G401 (cell line): ENCODE results near the gene MPST. TPM values are rescaled to one million over a fixed set of nuclear protein-coding genes. Genes with fewer than 3 reads are reported as not detected.
A peak's percentile ranks its signal among the peaks of the same experiment; 100 is the strongest.

ENCODE experiments used
- DNase-seq: peaks from one replicate; pipeline ENCODE4 v3.0.0-alpha.2; 2015; ENCODE audit warnings: low spot score
- in situ Hi-C: cut with HindIII; loops from 2 replicates; pipeline ENCODE4 v1.10.0; 2016; ENCODE audit warnings: low sequenced_read_pairs, mixed read lengths
- total RNA-seq: library from RNA; depleted of rRNA; stranded (reverse); fragments of >200 nt; shearing (Covaris generic); gene quantifications from 2 replicates; pipeline ENCODE4 v1.2.3, GENCODE V29; 2014

The MPST gene
- total RNA-seq, 1 experiment from 2014 or later, result 177 TPM

DNA sequence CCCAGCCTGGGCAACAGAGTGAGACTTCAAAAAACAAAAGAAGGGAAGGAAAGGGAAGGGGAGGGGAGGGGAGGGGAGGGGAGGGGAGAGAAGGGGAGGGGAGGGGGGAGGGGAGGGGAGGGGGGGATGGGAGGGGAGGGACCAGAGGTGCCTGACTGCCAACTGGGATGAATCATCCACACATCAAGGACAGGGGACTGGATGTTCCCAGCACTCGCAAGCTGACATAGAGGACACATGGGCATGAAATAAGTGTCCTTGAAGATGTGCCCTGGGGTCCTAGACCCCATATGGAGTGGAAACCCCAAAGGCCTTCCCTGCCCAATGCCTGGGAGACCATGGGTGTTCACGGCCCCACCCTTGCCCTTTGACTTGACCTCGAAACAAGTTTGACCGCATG is 20.1 kb upstream of the MPST start:
- no peak for DNase-seq
- in situ Hi-C loops, result no loop called here

GRCh38 chr22:37000676-37001534 is 18.6 kb upstream of the MPST start:
- in situ Hi-C loops, result no loop called here
- DNase-seq, result no peak

GRCh38 chr22:37001826-37002225 is 17.7 kb upstream of the MPST start:
- in situ Hi-C loops, result no loop called here
- DNase-seq, result no peak

GRCh38 chr22:37002633-37003032 is 16.9 kb upstream of the MPST start:
- in situ Hi-C loops, result no loop called here
- DNase-seq, result no peak

- in situ Hi-C loops, result no loop called here
- no peak for DNase-seq
Measured at GRCh38 chr22:37007651-37008050, 11.9 kb upstream of the MPST start.

- no peak for DNase-seq
- in situ Hi-C loops, result no loop called here
Measured at GRCh38 chr22:37008365-37008764, 11.2 kb upstream of the MPST start.

DNA sequence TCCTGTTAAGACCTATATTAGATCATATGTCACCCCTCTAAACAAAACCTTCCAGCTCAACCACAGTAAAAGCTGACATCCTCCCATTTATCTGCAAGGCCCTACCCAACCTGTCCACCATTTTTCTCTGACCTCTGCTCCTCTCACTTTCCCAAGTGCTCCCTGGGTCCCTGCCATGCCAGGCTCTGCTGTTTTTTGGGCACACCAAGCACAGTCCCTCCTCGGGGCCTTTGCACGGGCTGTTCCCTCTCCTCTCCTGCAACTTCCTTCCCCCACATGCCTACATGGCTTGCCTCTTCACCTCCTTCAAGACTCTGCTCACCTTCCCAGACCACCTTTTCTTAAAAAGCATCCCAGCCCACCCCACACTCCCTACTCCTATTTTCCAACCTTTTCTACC is 10.1 kb upstream of the MPST start:
- in situ Hi-C loops, result no loop called here
- no peak for DNase-seq

GRCh38 chr22:37010174-37010573 is 9.4 kb upstream of the MPST start:
- in situ Hi-C loops, result no loop called here
- DNase-seq, result no peak

GRCh38 chr22:37010976-37011375 is 8.6 kb upstream of the MPST start:
- DNase-seq, result no peak
- in situ Hi-C loops, result no loop called here

DNA sequence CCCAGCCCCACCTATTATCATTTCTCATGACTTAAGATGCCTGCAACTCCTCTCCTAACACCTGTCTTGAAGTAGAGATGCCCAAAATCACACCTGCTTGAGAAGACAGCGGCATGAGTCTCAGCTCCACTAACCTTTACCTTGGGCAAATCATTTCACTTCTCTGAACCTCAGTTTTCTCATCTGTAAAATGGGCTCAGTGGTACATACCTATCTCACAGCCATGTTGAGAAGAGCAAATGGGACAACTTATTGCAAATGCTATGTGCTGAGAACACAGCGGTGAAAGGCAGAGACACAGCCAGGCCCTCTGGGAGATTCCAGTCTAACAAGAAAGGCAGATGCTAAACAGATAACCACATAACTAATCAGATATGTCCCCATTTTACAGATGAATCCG is 8.1 kb upstream of the MPST start:
- in situ Hi-C loops, result no loop called here
- DNase-seq, result no peak

GRCh38 chr22:37012262-37012904 is 7.2 kb upstream of the MPST start:
- DNase-seq, result peak; percentile 19
- in situ Hi-C loops, result no loop called here

DNA sequence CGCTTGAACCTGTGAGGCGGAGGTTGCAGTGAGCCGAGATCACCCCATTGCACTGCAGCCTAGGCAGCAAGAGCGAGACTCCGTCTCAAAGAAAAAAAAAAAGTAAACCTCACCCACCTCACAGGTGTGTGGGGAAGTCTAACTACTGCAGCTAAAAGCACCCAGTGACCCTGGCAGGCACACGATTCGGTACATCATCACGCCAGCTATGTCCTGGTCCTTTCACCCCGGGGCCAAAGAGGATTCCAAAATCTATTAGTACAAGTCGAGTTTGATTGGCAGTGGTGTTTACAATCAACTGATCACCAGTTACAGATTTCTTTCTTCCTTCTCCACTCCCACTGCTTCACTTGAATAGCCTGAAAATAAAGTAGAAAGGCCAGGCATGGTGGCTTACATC is 6.6 kb upstream of the MPST start:
- DNase-seq, result no peak
- in situ Hi-C loops, result no loop called here

GRCh38 chr22:37014415-37014806 is 5.1 kb upstream of the MPST start:
- no peak for DNase-seq
- in situ Hi-C loops, result no loop called here

DNA sequence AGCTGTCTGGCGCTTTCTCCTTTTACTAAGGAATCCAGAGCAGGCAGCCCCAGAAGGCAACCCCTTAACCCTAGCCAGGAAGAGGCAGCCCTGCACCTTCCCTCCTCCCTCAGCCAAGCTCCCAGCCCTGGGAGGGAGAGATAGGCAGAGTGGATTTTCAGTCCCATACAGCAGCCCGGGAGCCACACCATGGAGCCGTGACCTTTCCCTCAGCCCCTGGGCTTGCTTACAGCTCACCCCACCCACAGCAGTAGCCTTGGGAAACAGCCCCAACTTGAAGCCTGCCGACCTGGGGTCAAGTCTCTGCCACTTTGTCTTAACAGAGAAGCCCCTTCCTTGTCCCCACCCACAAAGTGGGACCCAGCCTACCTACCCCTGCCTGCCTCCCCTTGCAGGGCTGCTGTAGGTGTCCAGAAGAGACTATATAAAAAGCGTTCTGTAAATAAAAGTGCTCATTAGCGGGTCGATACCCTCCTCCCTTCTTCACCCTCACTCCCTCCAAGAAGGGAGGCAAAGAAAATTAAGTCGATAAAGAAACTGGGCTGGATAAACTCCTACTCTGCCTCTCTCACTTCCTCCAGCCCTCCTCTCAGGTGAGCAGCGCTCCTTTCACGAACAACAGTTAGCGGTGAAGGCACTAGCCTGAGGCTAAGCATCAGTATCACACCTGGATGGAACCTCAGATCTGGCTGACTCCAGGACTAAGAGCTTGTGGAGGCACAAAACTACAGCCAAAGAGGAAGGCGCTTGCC is 4.5 kb upstream of the MPST start:
- in situ Hi-C loops, result no loop called here
- no peak for DNase-seq

GRCh38 chr22:37015587-37015878 is 4.0 kb upstream of the MPST start:
- in situ Hi-C loops, result no loop called here
- DNase-seq, result no peak

DNA sequence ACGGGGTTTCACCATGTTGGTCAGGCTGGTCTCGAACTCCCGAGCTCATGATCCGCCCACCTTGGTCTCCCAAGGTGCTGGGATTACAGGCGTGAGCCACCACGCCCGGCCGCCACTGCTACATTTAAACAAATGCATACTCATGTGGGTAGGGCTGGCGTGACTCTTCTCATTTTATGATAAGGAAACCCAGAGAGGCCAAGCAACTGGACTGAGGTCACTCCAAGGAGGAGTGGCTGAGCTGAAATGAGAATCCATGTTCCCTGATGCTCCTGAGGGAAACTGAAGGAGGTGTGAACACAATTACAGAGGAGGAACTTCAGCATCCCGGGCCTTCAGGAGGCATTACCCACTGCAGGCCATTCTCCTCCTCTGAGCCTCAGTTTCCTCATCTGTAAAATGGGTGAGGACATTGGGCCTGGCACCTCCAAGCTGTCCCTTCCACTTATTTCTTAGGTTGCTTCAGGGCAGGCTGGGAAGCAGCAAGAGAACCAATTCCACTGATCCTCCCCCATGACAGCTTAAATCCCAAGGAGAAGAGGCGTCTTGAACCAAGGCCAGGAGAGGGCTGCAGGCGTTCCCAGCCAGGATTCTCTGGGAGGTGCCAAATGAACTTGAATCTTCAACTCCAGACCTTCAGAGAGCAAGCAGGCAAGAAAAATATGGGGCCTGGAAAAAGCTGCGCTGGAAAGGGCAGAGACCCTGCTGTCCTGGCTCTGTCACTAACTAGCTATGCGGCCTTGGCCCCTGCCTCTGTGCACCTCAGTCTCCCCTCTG is 3.2 kb upstream of the MPST start:
- no peak for DNase-seq
- in situ Hi-C loops, result no loop called here

GRCh38 chr22:37017356-37017755 is 2.2 kb upstream of the MPST start:
- DNase-seq, result no peak
- in situ Hi-C loops, result no loop called here

DNA sequence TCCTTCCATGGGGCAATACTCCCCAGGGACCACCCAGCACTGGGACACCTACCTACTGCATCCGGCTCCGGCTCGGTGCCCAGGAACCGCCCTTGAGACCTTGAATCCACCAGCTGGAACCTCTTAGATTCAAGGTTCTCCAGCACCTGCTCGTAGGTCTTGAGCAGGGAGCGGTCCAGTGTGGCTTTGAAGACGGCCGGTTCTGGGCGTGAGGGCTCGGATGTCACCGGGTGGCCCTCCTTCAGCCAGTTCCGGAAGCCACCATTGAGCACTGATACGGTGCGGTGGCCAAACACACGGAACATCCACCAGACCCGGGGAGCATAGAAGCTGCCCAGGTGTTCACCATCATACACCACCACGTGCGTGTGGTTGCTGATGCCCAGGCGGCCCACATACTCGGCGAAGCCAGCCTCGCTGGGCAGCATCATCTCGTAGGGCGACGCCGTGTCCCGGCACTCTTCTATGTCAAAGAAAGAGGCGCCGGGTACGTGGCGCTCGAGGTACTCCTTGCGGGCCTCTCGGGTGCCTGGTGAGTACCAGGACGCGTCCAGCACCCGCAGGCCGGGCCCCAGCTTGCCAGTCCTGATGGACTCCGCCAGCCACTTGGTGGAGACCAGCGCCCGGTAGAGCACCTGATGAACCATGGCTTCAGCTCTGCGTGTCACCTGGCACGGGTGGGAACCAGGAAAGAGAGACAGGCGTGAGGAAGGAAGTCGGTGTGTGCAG is 1.3 kb upstream of the MPST start:
- DNase-seq, result no peak
- in situ Hi-C loops, result no loop called here

GRCh38 chr22:37018815-37019308 is 680 bp upstream of the MPST start:
- no peak for DNase-seq
- in situ Hi-C loops, result no loop called here
